Hepatocyte (in vitro differentiated cells): ENCODE results near the gene NTSR1.

Experiments
- CTCF ChIP-seq: fragments of 200-600 bp; sonication (generic); IDR thresholded peaks from 2 replicates; pipeline ENCODE4 v1.5.1; 2016; ENCODE audit warnings: antibody characterized with exemption, mild to moderate bottlenecking; ENCODE audit not compliant: poor library complexity
- EZH2phosphoT487 ChIP-seq: fragments of 200-600 bp; sonication (generic); IDR thresholded peaks from one replicate; pipeline ENCODE4 v1.6.1; 2018; ENCODE audit warnings: antibody characterized with exemption, mild to moderate bottlenecking, low read depth, moderate library complexity; ENCODE audit not compliant: unreplicated experiment, severe bottlenecking

- TF ChIP-seq CTCF: no peak
- no peak for TF ChIP-seq EZH2phosphoT487
Observed at GRCh38 chr20:62679978-62680589, 28.6 kb upstream of the NTSR1 start.
